Activated CD8-positive, alpha-beta T cell treated with anti-CD3 and anti-CD28 coated beads for 36 hours (primary cell): ENCODE measurements around the gene CALHM1. TPM values are rescaled to one million over a fixed set of nuclear protein-coding genes. Genes with fewer than 3 reads are reported as not detected.

ENCODE experiments used
- ATAC-seq: fragments of 200-7000 bp; cut with Tn5 transposase; one replicate; pipeline ENCODE4 v1.10.0; 2021; ENCODE audit warnings: mild to moderate bottlenecking, moderate library complexity
- CTCF ChIA-PET: fragments of 350-600 bp; sonication (Branson Sonifier 250); formaldehyde crosslinking; loops from one replicate; lab custom pipeline; 2021; ENCODE audit warnings: antibody characterized with exemption; lab: Charles Lee
- POLR2A ChIA-PET: fragments of 350-600 bp; sonication (Branson Sonifier 250); formaldehyde crosslinking; loops from one replicate; lab custom pipeline; 2021; ENCODE audit warnings: antibody characterized with exemption; lab: Charles Lee
- DNase-seq: peaks from one replicate; pipeline ENCODE4 v3.0.0-alpha.2; 2020
- H3K27ac Mint-ChIP-seq: one replicate; pipeline ENCODE4 v1.8.0; 2021; ENCODE audit warnings: mild to moderate bottlenecking, mixed read lengths
- H3K27me3 Mint-ChIP-seq: one replicate; pipeline ENCODE4 v1.8.0; 2021; ENCODE audit warnings: mixed read lengths
- H3K36me3 Mint-ChIP-seq: one replicate; pipeline ENCODE4 v1.8.0; 2021; ENCODE audit warnings: low read depth, mixed read lengths
- H3K4me1 Mint-ChIP-seq: one replicate; pipeline ENCODE4 v1.8.0; 2021; ENCODE audit warnings: low read depth, mixed read lengths
- H3K4me3 Mint-ChIP-seq: one replicate; pipeline ENCODE4 v1.8.0; 2021; ENCODE audit warnings: mild to moderate bottlenecking, moderate library complexity, mixed read lengths
- H3K9me3 Mint-ChIP-seq: one replicate; pipeline ENCODE4 v1.8.0; 2021; ENCODE audit warnings: mixed read lengths
- CTCF ChIP-seq: fragments of 200-600 bp; IDR thresholded peaks from one replicate; pipeline ENCODE4 v1.8.0; 2022; ENCODE audit warnings: antibody characterized with exemption, mild to moderate bottlenecking
- intact Hi-C: fragments of 100-400 bp; cut with micrococcal nuclease; formaldehyde crosslinking; loops from one replicate; pipeline ENCODE4 v1.10.0; 2022
- total RNA-seq, 2 experiments: library from RNA; stranded (reverse); gene quantifications; one replicate each; pipeline ENCODE4 v1.2.3, GENCODE V29; 2021

The CALHM1 gene
- total RNA-seq, 2 experiments from 2014 or later, result not detected

- Mint-ChIP-seq H3K4me3 (peak overlapping the region; percentile 46), H3K9me3 (no peaks in the 10 kb centered on the region), H3K36me3 (no peaks in the 10 kb centered on the region), H3K27me3 (no peaks in the 10 kb centered on the region), H3K4me1 (peaks cover 19% of the 10 kb centered on the region), H3K27ac (peak overlapping the region; percentile 88)
- TF ChIP-seq CTCF, result no peak
- ChIA-PET CTCF (interaction anchor here (1.0 to 7.0 kb wide), 4 partner anchors 9 to 28 kb away, joined by 3 to 42 read pairs (median 5); no protein-coding TSS in a partner anchor), POLR2A (interaction anchor here (1.5 to 2.0 kb wide), 2 partner anchors 20 to 27 kb away, joined by 3 to 7 read pairs; partner anchors contain the start of gene CALHM2)
- intact Hi-C loops, result no loop called here
- ATAC-seq (no peak), DNase-seq (no peak)
Measured at GRCh38 chr10:103472005-103472404, 13.3 kb upstream of the CALHM1 start.

GRCh38 chr10:103470761-103471653 is 12.3 kb upstream of the CALHM1 start:
- no peaks in the 10 kb centered on the region for H3K27me3 Mint-ChIP-seq
- H3K9me3 Mint-ChIP-seq, result no peaks in the 10 kb centered on the region
- intact Hi-C loops, result no loop called here
- CTCF ChIA-PET, result interaction anchor here (1.0 to 7.0 kb wide), 2 partner anchors 14 to 20 kb away, joined by 3 to 42 read pairs; no protein-coding TSS in a partner anchor
- DNase-seq (peak; percentile 90), ATAC-seq (peak; percentile 95)
- TF ChIP-seq CTCF, result no peak
- no peaks in the 10 kb centered on the region for H3K36me3 Mint-ChIP-seq
- peak overlapping the region; percentile 58 for H3K4me3 Mint-ChIP-seq
- H3K27ac Mint-ChIP-seq, result peak overlapping the region; percentile 88
- POLR2A ChIA-PET, result interaction anchor here (0.9 to 2.0 kb wide), 4 partner anchors 17 to 73 kb away, joined by 3 to 7 read pairs (median 3); partner anchors contain the start of gene CALHM2
- H3K4me1 Mint-ChIP-seq, result peaks cover 19% of the 10 kb centered on the region

- intact Hi-C loops, result no loop called here
- TF ChIP-seq CTCF, result no peak
- ChIA-PET CTCF (interaction anchor here (0.9 to 1.2 kb wide), 3 partner anchors 10 to 95 kb away, joined by 3 to 4 read pairs (median 3); partner anchors contain the start of gene CALHM1), POLR2A (interaction anchor here (1.5 kb wide), 1 partner anchor 17 kb away, joined by 6 read pairs; the partner anchor contains the start of gene CALHM2)
- H3K27me3 Mint-ChIP-seq, result no peaks in the 10 kb centered on the region
- H3K4me1 Mint-ChIP-seq, result peaks cover 19% of the 10 kb centered on the region
- H3K4me3 Mint-ChIP-seq, result no peak overlapping the region
- DNase-seq (no peak), ATAC-seq (no peak)
- no peak overlapping the region for H3K27ac Mint-ChIP-seq
- H3K36me3 Mint-ChIP-seq, result no peaks in the 10 kb centered on the region
- no peaks in the 10 kb centered on the region for H3K9me3 Mint-ChIP-seq
Measured at GRCh38 chr10:103469201-103469600, 10.5 kb upstream of the CALHM1 start.

GRCh38 chr10:103467406-103467805 is 8.7 kb upstream of the CALHM1 start:
- H3K27me3 Mint-ChIP-seq, result no peaks in the 10 kb centered on the region
- no peak for DNase-seq
- peaks cover 19% of the 10 kb centered on the region for H3K4me1 Mint-ChIP-seq
- TF ChIP-seq CTCF, result no peak
- no peak overlapping the region for H3K4me3 Mint-ChIP-seq
- intact Hi-C loops, result no loop called here
- ChIA-PET POLR2A (no interaction called here), CTCF (interaction anchor here (1.0 kb wide), 1 partner anchor 16 kb away, joined by 3 read pairs; no protein-coding TSS in a partner anchor)
- H3K9me3 Mint-ChIP-seq, result no peaks in the 10 kb centered on the region
- H3K36me3 Mint-ChIP-seq, result no peaks in the 10 kb centered on the region
- ATAC-seq, result no peak
- H3K27ac Mint-ChIP-seq, result peak overlapping the region; percentile 27
